ENCODE measurements around the gene BHLHE40.

- TF ChIP-seq CTCF (IDR thresholded peaks at IDR 0.05), result no peak
- TF ChIP-seq POLR2A (IDR thresholded peaks at IDR 0.05), result no peak
Measured at GRCh38 chr3:5011555-5012256, 32.5 kb downstream of the BHLHE40 start.
